GM12878 (cell line): ENCODE results near the gene PRPSAP2. TPM values are rescaled to one million over a fixed set of nuclear protein-coding genes. Genes with fewer than 3 reads are reported as not detected.
A peak's percentile ranks its signal among the peaks of the same experiment; 100 is the strongest.

ENCODE experiments used
- BCLAF1 ChIP-seq: fragments of 450-650 bp; IDR thresholded peaks from 2 replicates; pipeline ENCODE4 v1.6.1; 2017; ENCODE audit warnings: antibody characterized with exemption, mild to moderate bottlenecking, moderate library complexity
- CHD4 ChIP-seq: fragments of 200-600 bp; sonication (generic); IDR thresholded peaks from 2 replicates; pipeline ENCODE4 v1.6.1; 2016; ENCODE audit warnings: mild to moderate bottlenecking
- CREB1 ChIP-seq: IDR thresholded peaks from 2 replicates; pipeline ENCODE4 v1.6.1; 2012; ENCODE audit warnings: low read depth, mild to moderate bottlenecking, inconsistent platforms
- E2F8 ChIP-seq: fragments of 450-650 bp; IDR thresholded peaks from 2 replicates; pipeline ENCODE4 v1.6.1; 2018; ENCODE audit warnings: mild to moderate bottlenecking, low read depth, moderate library complexity; ENCODE audit not compliant: partially characterized antibody
- EP300 ChIP-seq, 2 experiments: fragments of 150-350 bp in 1 of 2; IDR thresholded peaks; 2 replicates each; pipeline ENCODE4 v1.6.1; 2011 to 2012; ENCODE audit warnings: low read depth in 2 of 2, low read length in 2 of 2, borderline replicate concordance in 1 of 2, improper control_type of control experiment in 1 of 2, inconsistent platforms in 1 of 2; ENCODE audit not compliant: control insufficient read depth in 1 of 2
- MAX ChIP-seq: IDR thresholded peaks from 2 replicates; pipeline ENCODE4 v1.6.1; 2012; ENCODE audit warnings: low read depth, low read length, improper control_type of control experiment
- MTA3 ChIP-seq: IDR thresholded peaks from 2 replicates; pipeline ENCODE4 v1.6.1; 2012; ENCODE audit warnings: low read length, inconsistent platforms, borderline replicate concordance
- NFYB ChIP-seq: IDR thresholded peaks from 2 replicates; pipeline ENCODE4 v1.6.1; 2011; ENCODE audit warnings: low read depth, mild to moderate bottlenecking, low read length, improper control_type of control experiment, moderate library complexity; ENCODE audit not compliant: insufficient read depth
- PBX3 ChIP-seq: IDR thresholded peaks from 2 replicates; pipeline ENCODE4 v1.6.1; 2011; ENCODE audit warnings: mild to moderate bottlenecking, low read depth, low read length, moderate library complexity; ENCODE audit not compliant: insufficient replicate concordance
- POLR2AphosphoS2 ChIP-seq: IDR thresholded peaks from 2 replicates; pipeline ENCODE4 v1.6.1; 2011; ENCODE audit warnings: low read depth, mild to moderate bottlenecking, low read length, improper control_type of control experiment, moderate library complexity
- POLR2AphosphoS5 ChIP-seq: IDR thresholded peaks from 2 replicates; pipeline ENCODE4 v1.6.1; 2011; ENCODE audit warnings: mild to moderate bottlenecking, low read length, inconsistent platforms
- RUNX3 ChIP-seq: IDR thresholded peaks from 2 replicates; pipeline ENCODE4 v1.6.1; 2012; ENCODE audit warnings: low read length, inconsistent platforms
- SIN3A ChIP-seq: IDR thresholded peaks from 2 replicates; pipeline ENCODE4 v1.6.1; 2012; ENCODE audit warnings: low read depth, low read length, improper control_type of control experiment
- SMAD1 ChIP-seq: fragments of 450-650 bp; IDR thresholded peaks from 2 replicates; pipeline ENCODE4 v1.6.1; 2018; ENCODE audit warnings: mild to moderate bottlenecking, low read depth; ENCODE audit not compliant: partially characterized antibody
- TBL1XR1 ChIP-seq: IDR thresholded peaks from 2 replicates; pipeline ENCODE4 v1.6.1; 2012; ENCODE audit warnings: low read depth, low read length, improper control_type of control experiment
- ZBED1 ChIP-seq: IDR thresholded peaks from 2 replicates; pipeline ENCODE4 v1.6.1; 2016; ENCODE audit warnings: borderline replicate concordance
- ZNF687 ChIP-seq: fragments of 450-650 bp; IDR thresholded peaks from 2 replicates; pipeline ENCODE4 v1.6.1; 2017; ENCODE audit warnings: mild to moderate bottlenecking, moderate library complexity
- polyA plus RNA-seq, 11 experiments: library from polyadenylated mRNA; depleted of rRNA in 4 of 11; unstranded in 6 of 11; stranded (reverse) in 5 of 11; fragments of >200 nt; fragmentation: Nextera tagmentation in 4 of 11; fragmentation: Illumina TruSeq in 1 of 11; extraction: Ambion mirVana in 4 of 11; extraction: Trizol in 1 of 11; gene quantifications; 1 replicate in 1 of 11; 2 replicates in 10 of 11; pipeline versions ENCODE4 v1.2.1 to v1.2.3, GENCODE V29; 2011 to 2016; ENCODE audit warnings: inconsistent platforms in 2 of 11, missing spikeins in 2 of 11, low read depth in 1 of 11
- total RNA-seq, 4 experiments: library from RNA; depleted of rRNA in 3 of 4; stranded (reverse); fragments of >200 nt in 3 of 4; fragmentation: Illumina TruSeq in 1 of 4; extraction: Trizol in 1 of 4; gene quantifications; 2 replicates each; pipeline versions ENCODE4 v1.2.1 to v1.2.3, GENCODE V29; 2013 to 2021

The PRPSAP2 gene
- total and polyA plus RNA-seq, 10 of the 15 experiments (the other 5 are each of a cell fraction or from before 2014, with no cell fraction given): 33.2 to 102 (median 83.8) TPM

GRCh38 chr17:18855831-18856569 is 1.9 kb upstream of the PRPSAP2 start (continued):
- peak; percentile 44; the same call in 1 of the 2 replicates for TF ChIP-seq POLR2AphosphoS2
- TF ChIP-seq RUNX3: peak; percentile 60
- no peak for TF ChIP-seq BCLAF1
- TF ChIP-seq E2F8: no peak
- peak; percentile 94 for TF ChIP-seq NFYB
- no peak for TF ChIP-seq TBL1XR1
- TF ChIP-seq CHD4: no peak
- TF ChIP-seq ZBED1: 0 out of 2 replicates have a peak, but pooled peaks have one; percentile 25
- TF ChIP-seq POLR2AphosphoS5: peak; percentile 83
- TF ChIP-seq MTA3: no peak
- no peak for TF ChIP-seq ZNF687
- TF ChIP-seq PBX3: no peak
- TF ChIP-seq EP300 (IDR thresholded peaks at IDR 0.05; ENCODE audit: borderline replicate concordance in 1 of 2, control insufficient read depth in 1 of 2, low read depth in 2 of 2, low read length in 2 of 2): no peak
- TF ChIP-seq SIN3A: peak; percentile 74; the same call in 1 of the 2 replicates
- peak; percentile 62 for TF ChIP-seq SMAD1
- TF ChIP-seq CREB1: peak; percentile 96
- TF ChIP-seq MAX: peak; percentile 88
